Smooth muscle cell (in vitro differentiated cells): ENCODE measurements around the gene KRTAP10-4. TPM values are rescaled to one million over a fixed set of nuclear protein-coding genes. Genes with fewer than 3 reads are reported as not detected.

Experiments
- DNase-seq: peaks from one replicate; lab custom pipeline; 2025; ENCODE audit not compliant: unreplicated experiment; lab: John Stamatoyannopoulos, UW
- H2AFZ ChIP-seq: fragments of 200-600 bp; sonication (generic); 2 replicates; pipeline ENCODE4 v1.6.0; 2016; ENCODE audit warnings: antibody characterized with exemption, low read depth, mild to moderate bottlenecking
- H3F3A ChIP-seq: fragments of 200-600 bp; sonication (generic); 2 replicates; pipeline ENCODE4 v1.6.0; 2017; ENCODE audit warnings: antibody characterized with exemption, low read depth
- H3K27ac ChIP-seq: fragments of 200-600 bp; sonication (generic); 2 replicates; pipeline ENCODE4 v1.5.1; 2016; ENCODE audit warnings: low read depth, mild to moderate bottlenecking
- H3K27me3 ChIP-seq: fragments of 200-600 bp; sonication (generic); 2 replicates; pipeline ENCODE4 v1.6.1; 2016; ENCODE audit warnings: low read depth, mild to moderate bottlenecking
- H3K36me3 ChIP-seq: fragments of 200-600 bp; sonication (generic); 2 replicates; pipeline ENCODE4 v1.5.1; 2016; ENCODE audit warnings: low read depth
- H3K4me1 ChIP-seq: fragments of 200-600 bp; sonication (generic); 2 replicates; pipeline ENCODE4 v1.5.1; 2016; ENCODE audit warnings: low read depth
- H3K4me2 ChIP-seq: fragments of 200-600 bp; sonication (generic); 2 replicates; pipeline ENCODE4 v1.6.0; 2016; ENCODE audit warnings: mild to moderate bottlenecking
- H3K4me3 ChIP-seq: fragments of 200-600 bp; sonication (generic); 2 replicates; pipeline ENCODE4 v1.5.1; 2016; ENCODE audit warnings: mild to moderate bottlenecking
- H3K79me2 ChIP-seq: fragments of 200-600 bp; sonication (generic); 2 replicates; pipeline ENCODE4 v1.6.0; 2016; ENCODE audit warnings: low read depth, mild to moderate bottlenecking
- H3K9ac ChIP-seq: fragments of 200-600 bp; sonication (generic); 2 replicates; pipeline ENCODE4 v1.6.0; 2016; ENCODE audit warnings: low read depth
- H3K9me3 ChIP-seq: fragments of 200-600 bp; sonication (generic); replicated peaks from 2 replicates; pipeline ENCODE4 v1.5.1; 2016; ENCODE audit warnings: low read depth
- H4K20me1 ChIP-seq: fragments of 200-600 bp; sonication (generic); 2 replicates; pipeline ENCODE4 v1.6.0; 2016; ENCODE audit warnings: low read depth
- CTCF ChIP-seq: fragments of 200-600 bp; sonication (generic); IDR thresholded peaks from 2 replicates; pipeline ENCODE4 v1.5.1; 2017; ENCODE audit warnings: borderline replicate concordance, mild to moderate bottlenecking, antibody characterized with exemption; ENCODE audit not compliant: insufficient read depth, poor library complexity, severe bottlenecking
- polyA plus RNA-seq: library from polyadenylated mRNA; unstranded; fragments of >200 nt; fragmentation: Nextera tagmentation; extraction: Ambion mirVana; gene quantifications from 2 replicates; pipeline ENCODE4 v1.2.1, GENCODE V29; 2016
- total RNA-seq: library from RNA; depleted of rRNA; stranded (reverse); fragments of >200 nt; gene quantifications from 2 replicates; pipeline ENCODE4 v1.2.3, GENCODE V29; 2014

KRTAP10-4 gene
- total and polyA plus RNA-seq, 2 experiments from 2014 or later: not detected

GRCh38 chr21:44623575-44623974, 50.0 kb downstream of the KRTAP10-4 start:
- Histone ChIP-seq H3K9ac (no peak overlapping the region), H3F3A (no peaks in the 10 kb centered on the region), H3K79me2 (no peaks in the 10 kb centered on the region), H3K27ac (no peak overlapping the region), H3K4me3 (no peak overlapping the region), H3K36me3 (no peaks in the 10 kb centered on the region), H3K4me1 (no peaks in the 10 kb centered on the region), H3K4me2 (no peak overlapping the region), H4K20me1 (no peaks in the 10 kb centered on the region), H2AFZ (no peak overlapping the region), H3K27me3 (no peaks in the 10 kb centered on the region), H3K9me3 (no peaks in the 10 kb centered on the region)
- no peak for TF ChIP-seq CTCF
- no peak for DNase-seq

Other genes starting within 250 kb of the KRTAP10-4 start
- gene CFAP410, start 234.3 kb upstream of the KRTAP10-4 start, total RNA-seq: 6.5 and 12.4 TPM in 2 replicates
- gene CFAP410, start 234.3 kb upstream of the KRTAP10-4 start, polyA plus RNA-seq: 21.7 and 28.3 TPM in 2 replicates
- gene TRPM2, start 220.1 kb upstream of the KRTAP10-4 start, total RNA-seq: 0.31 TPM in 1 of 2 replicates, not detected in the other
- gene TRPM2, start 220.1 kb upstream of the KRTAP10-4 start, polyA plus RNA-seq: not detected in 2 replicates
- gene LRRC3, start 118.2 kb upstream of the KRTAP10-4 start, total RNA-seq: 3.3 and 4.9 TPM in 2 replicates
- gene LRRC3, start 118.2 kb upstream of the KRTAP10-4 start, polyA plus RNA-seq: 5.3 and 5.8 TPM in 2 replicates
- not detected in 2 replicates for gene KRTAP10-1, start 33.5 kb upstream of the KRTAP10-4 start, total RNA-seq
- 0.67 TPM in 1 of 2 replicates, not detected in the other for gene KRTAP10-1, start 33.5 kb upstream of the KRTAP10-4 start, polyA plus RNA-seq
- gene KRTAP10-2, start 22.2 kb upstream of the KRTAP10-4 start, total RNA-seq: not detected in 2 replicates
- not detected in 2 replicates for gene KRTAP10-2, start 22.2 kb upstream of the KRTAP10-4 start, polyA plus RNA-seq
- gene KRTAP10-3, start 14.9 kb upstream of the KRTAP10-4 start, total RNA-seq: not detected in 2 replicates
- gene KRTAP10-3, start 14.9 kb upstream of the KRTAP10-4 start, polyA plus RNA-seq: not detected in 2 replicates
- gene KRTAP10-5, start 6.9 kb downstream of the KRTAP10-4 start, total RNA-seq: not detected in 2 replicates
- gene KRTAP10-5, start 6.9 kb downstream of the KRTAP10-4 start, polyA plus RNA-seq: not detected in 2 replicates
- not detected in 2 replicates for gene KRTAP10-6, start 18.8 kb downstream of the KRTAP10-4 start, total RNA-seq
- 0.38 TPM in 1 of 2 replicates, not detected in the other for gene KRTAP10-6, start 18.8 kb downstream of the KRTAP10-4 start, polyA plus RNA-seq
- gene KRTAP10-7, start 26.9 kb downstream of the KRTAP10-4 start, total RNA-seq: not detected in 2 replicates
- gene KRTAP10-7, start 26.9 kb downstream of the KRTAP10-4 start, polyA plus RNA-seq: not detected in 2 replicates
- not detected in 2 replicates for gene KRTAP10-8, start 38.4 kb downstream of the KRTAP10-4 start, total RNA-seq
- not detected in 2 replicates for gene KRTAP10-8, start 38.4 kb downstream of the KRTAP10-4 start, polyA plus RNA-seq
- not detected in 2 replicates for gene KRTAP10-9, start 53.4 kb downstream of the KRTAP10-4 start, total RNA-seq
- gene KRTAP10-9, start 53.4 kb downstream of the KRTAP10-4 start, polyA plus RNA-seq: not detected in 2 replicates
- not detected in 2 replicates for gene KRTAP10-10, start 63.6 kb downstream of the KRTAP10-4 start, total RNA-seq
- gene KRTAP10-10, start 63.6 kb downstream of the KRTAP10-4 start, polyA plus RNA-seq: not detected in 2 replicates
- gene KRTAP10-11, start 72.7 kb downstream of the KRTAP10-4 start, total RNA-seq: not detected in 2 replicates
- gene KRTAP10-11, start 72.7 kb downstream of the KRTAP10-4 start, polyA plus RNA-seq: not detected in 2 replicates
- gene KRTAP12-4, start 80.9 kb downstream of the KRTAP10-4 start, total RNA-seq: not detected in 2 replicates
- gene KRTAP12-4, start 80.9 kb downstream of the KRTAP10-4 start, polyA plus RNA-seq: not detected in 2 replicates
- not detected in 2 replicates for gene KRTAP12-3, start 84.2 kb downstream of the KRTAP10-4 start, total RNA-seq
- not detected in 2 replicates for gene KRTAP12-3, start 84.2 kb downstream of the KRTAP10-4 start, polyA plus RNA-seq
- gene KRTAP12-2, start 93.2 kb downstream of the KRTAP10-4 start, total RNA-seq: not detected in 2 replicates
- gene KRTAP12-2, start 93.2 kb downstream of the KRTAP10-4 start, polyA plus RNA-seq: not detected in 2 replicates
- not detected in 2 replicates for gene KRTAP12-1, start 108.4 kb downstream of the KRTAP10-4 start, total RNA-seq
- not detected in 2 replicates for gene KRTAP12-1, start 108.4 kb downstream of the KRTAP10-4 start, polyA plus RNA-seq
- gene KRTAP10-12, start 123.4 kb downstream of the KRTAP10-4 start, total RNA-seq: not detected in 2 replicates
- not detected in 2 replicates for gene KRTAP10-12, start 123.4 kb downstream of the KRTAP10-4 start, polyA plus RNA-seq
- not detected in 2 replicates for gene TSPEAR, start 137.8 kb downstream of the KRTAP10-4 start, total RNA-seq
- 0.71 and 1.7 TPM in 2 replicates for gene TSPEAR, start 137.8 kb downstream of the KRTAP10-4 start, polyA plus RNA-seq
- 34.1 and 35.6 TPM in 2 replicates for gene UBE2G2, start 228.1 kb downstream of the KRTAP10-4 start, total RNA-seq
- 33.1 and 38.0 TPM in 2 replicates for gene UBE2G2, start 228.1 kb downstream of the KRTAP10-4 start, polyA plus RNA-seq
- 82.8 and 87.9 TPM in 2 replicates for gene SUMO3, start 244.3 kb downstream of the KRTAP10-4 start, total RNA-seq
- gene SUMO3, start 244.3 kb downstream of the KRTAP10-4 start, polyA plus RNA-seq: 116 and 124 TPM in 2 replicates